MM.1S (cell line): ENCODE results near the gene VAPA.

Experiments
- CTCF ChIP-seq: fragments of 300-600 bp; sonication (generic); IDR thresholded peaks from 2 replicates; pipeline ENCODE4 v1.5.1; 2016; ENCODE audit warnings: antibody characterized with exemption, low read length, mixed read lengths
- EZH2 ChIP-seq: fragments of 300-600 bp; sonication (generic); optimal IDR thresholded peaks from 2 replicates; pipeline ENCODE3; 2017; ENCODE audit warnings: low read depth, mild to moderate bottlenecking, antibody characterized with exemption, low read length, mixed read lengths
- EZH2phosphoT487 ChIP-seq: fragments of 300-600 bp; sonication (generic); IDR thresholded peaks from 2 replicates; pipeline ENCODE4 v1.6.1; 2018; ENCODE audit warnings: antibody characterized with exemption, low read length

- no peak for TF ChIP-seq CTCF
- no peak for TF ChIP-seq EZH2phosphoT487
- TF ChIP-seq EZH2, result no peak
Measured at GRCh38 chr18:9907867-9908266, 5.9 kb upstream of the VAPA start.
